OCI-LY7 (cell line): ENCODE data around the gene FERMT3. TPM values are rescaled to one million over a fixed set of nuclear protein-coding genes. Genes with fewer than 3 reads are reported as not detected.

Experiments
- BruUV-seq: library from RNA; stranded (reverse); fragments of 400-500 nt; replicated peaks from 2 replicates; lab custom pipeline; 2021; lab: Mats Ljungman, UMichigan
- CTCF ChIA-PET: fragments of 300-600 bp; sonication (Branson Sonifier 250); formaldehyde crosslinking; loops from one replicate; lab custom pipeline; 2022; ENCODE audit warnings: antibody characterized with exemption; ENCODE audit not compliant: unreplicated experiment; lab: Charles Lee
- POLR2A ChIA-PET: fragments of 300-600 bp; sonication (Branson Sonifier 250); formaldehyde crosslinking; loops from one replicate; lab custom pipeline; 2022; ENCODE audit warnings: antibody characterized with exemption; lab: Charles Lee
- DNase-seq: peaks from one replicate; pipeline ENCODE4 v3.0.0-alpha.2; 2015; ENCODE audit warnings: low spot score
- H2AFZ ChIP-seq: fragments of 200-600 bp; sonication (generic), shearing (Covaris generic); 2 replicates; pipeline ENCODE4 v1.6.1; 2014; ENCODE audit warnings: mild to moderate bottlenecking, antibody characterized with exemption, low read length, moderate library complexity
- H3K27ac ChIP-seq: fragments of 200-600 bp; sonication (generic); 2 replicates; pipeline ENCODE4 v1.5.1; 2014; ENCODE audit warnings: mixed run types, low read depth, mild to moderate bottlenecking, moderate library complexity, low read length, inconsistent platforms; ENCODE audit not compliant: poor library complexity, severe bottlenecking
- H3K36me3 ChIP-seq: fragments of 200-600 bp; sonication (generic); 2 replicates; pipeline ENCODE4 v1.6.1; 2014; ENCODE audit warnings: mild to moderate bottlenecking, antibody characterized with exemption, low read length, moderate library complexity, mixed read lengths; ENCODE audit not compliant: insufficient read depth
- H3K4me1 ChIP-seq: fragments of 200-600 bp; sonication (generic); 2 replicates; pipeline ENCODE4 v1.5.1; 2014; ENCODE audit warnings: mild to moderate bottlenecking, low read length; ENCODE audit not compliant: insufficient read depth, poor library complexity, severe bottlenecking
- H3K4me2 ChIP-seq: fragments of 200-600 bp; sonication (generic); 2 replicates; pipeline ENCODE4 v1.6.1; 2014; ENCODE audit warnings: mild to moderate bottlenecking, low read length
- H3K4me3 ChIP-seq: fragments of 200-600 bp; sonication (generic); 2 replicates; pipeline ENCODE4 v1.5.1; 2014; ENCODE audit warnings: mild to moderate bottlenecking, low read depth, low read length; ENCODE audit not compliant: poor library complexity, severe bottlenecking
- H3K79me2 ChIP-seq: fragments of 200-600 bp; sonication (generic); 2 replicates; pipeline ENCODE4 v1.6.1; 2016; ENCODE audit warnings: low read depth, mild to moderate bottlenecking, low read length, moderate library complexity, mixed read lengths; ENCODE audit not compliant: insufficient read depth
- H3K9me2 ChIP-seq: fragments of 200-600 bp; sonication (generic); 2 replicates; pipeline ENCODE4 v1.6.1; 2016; ENCODE audit warnings: mild to moderate bottlenecking, low read length, mixed read lengths; ENCODE audit not compliant: insufficient read depth
- H3K9me3 ChIP-seq: fragments of 200-600 bp; sonication (generic); 2 replicates; pipeline ENCODE4 v1.6.1; 2014; ENCODE audit warnings: mild to moderate bottlenecking, mixed run types, low read length, mixed read lengths
- H4K20me1 ChIP-seq: fragments of 200-600 bp; sonication (generic); 2 replicates; pipeline ENCODE4 v1.6.1; 2014; ENCODE audit warnings: mild to moderate bottlenecking, antibody characterized with exemption, low read length, moderate library complexity, mixed read lengths; ENCODE audit not compliant: insufficient read depth
- CTCF ChIP-seq: fragments of 200-600 bp; sonication (generic); conservative IDR thresholded peaks from 2 replicates; pipeline ENCODE4 v1.5.1; 2014; ENCODE audit warnings: mild to moderate bottlenecking, antibody characterized with exemption, low read length, moderate library complexity, mixed read lengths
- EZH2phosphoT487 ChIP-seq: fragments of 200-600 bp; sonication (generic); IDR thresholded peaks from 2 replicates; pipeline ENCODE4 v1.6.1; 2018; ENCODE audit warnings: low read depth, borderline replicate concordance, mild to moderate bottlenecking, mixed run types, antibody characterized with exemption, low read length, moderate library complexity, mixed read lengths
- intact Hi-C: fragments of 100-400 bp; cut with micrococcal nuclease; formaldehyde crosslinking; loops from one replicate; pipeline ENCODE4 v1.10.0; 2022; ENCODE audit not compliant: unreplicated experiment
- total RNA-seq, 2 experiments: library from RNA; depleted of rRNA in 1 of 2; stranded (reverse); fragments of >200 nt in 1 of 2; shearing (Covaris generic) in 1 of 2; gene quantifications; 2 replicates each; pipeline ENCODE4 v1.2.3, GENCODE V29; 2014 to 2022

The FERMT3 gene
- total RNA-seq, 2 experiments from 2014 or later, result 120 to 201 TPM

GRCh38 chr11:64216879-64217278 is 10.4 kb downstream of the FERMT3 start:
- H2AFZ ChIP-seq, result no peak overlapping the region
- no peak overlapping the region for H3K4me2 ChIP-seq
- H4K20me1 ChIP-seq, result no peaks in the 10 kb centered on the region; the same call in 1 of the 2 replicates
- H3K4me1 ChIP-seq, result peaks cover 4% of the 10 kb centered on the region
- TF ChIP-seq EZH2phosphoT487, result no peak
- TF ChIP-seq CTCF, result peak; percentile 36; the same call in 1 of the 2 replicates
- H3K27ac ChIP-seq, result no peak overlapping the region
- H3K79me2 ChIP-seq, result no peaks in the 10 kb centered on the region
- H3K9me3 ChIP-seq, result no peaks in the 10 kb centered on the region
- no peak for DNase-seq
- peaks cover 78% of the 10 kb centered on the region for H3K36me3 ChIP-seq
- POLR2A ChIA-PET, result interaction anchor here (0.6 to 1.7 kb wide), 4 partner anchors 10 to 171 kb away, joined by 3 to 7 read pairs (median 6); partner anchors contain the start of genes FERMT3, NUDT22 and TRPT1
- BruUV-seq, result no TSS peak
- intact Hi-C loops, result no loop called here
- CTCF ChIA-PET, result interaction anchor here (0.6 kb wide), 1 partner anchor 27 kb away, joined by 4 read pairs; no protein-coding TSS in a partner anchor
- no peaks in the 10 kb centered on the region for H3K9me2 ChIP-seq
- H3K4me3 ChIP-seq, result no peak overlapping the region

- peaks cover 4% of the 10 kb centered on the region for H3K4me1 ChIP-seq
- H3K4me3 ChIP-seq, result no peak overlapping the region
- no peaks in the 10 kb centered on the region for H3K9me2 ChIP-seq
- intact Hi-C loops, result no loop called here
- no peak overlapping the region for H3K27ac ChIP-seq
- H3K36me3 ChIP-seq, result peaks cover 78% of the 10 kb centered on the region
- no peaks in the 10 kb centered on the region for H3K9me3 ChIP-seq
- DNase-seq, result no peak
- POLR2A ChIA-PET, result no interaction called here
- no peaks in the 10 kb centered on the region for H3K79me2 ChIP-seq
- H2AFZ ChIP-seq, result no peak overlapping the region
- no TSS peak for BruUV-seq
- no peak for TF ChIP-seq CTCF
- TF ChIP-seq EZH2phosphoT487, result no peak
- CTCF ChIA-PET, result no interaction called here
- no peak overlapping the region for H3K4me2 ChIP-seq
- H4K20me1 ChIP-seq, result no peaks in the 10 kb centered on the region; the same call in 1 of the 2 replicates
Observed at GRCh38 chr11:64218628-64219353, 12.3 kb downstream of the FERMT3 start.

GRCh38 chr11:64219354-64219684 is 12.8 kb downstream of the FERMT3 start:
- Histone ChIP-seq H3K4me3 (no peak overlapping the region), H3K36me3 (peaks cover 79% of the 10 kb centered on the region), H3K4me2 (no peak overlapping the region), H3K9me3 (no peaks in the 10 kb centered on the region), H3K79me2 (no peaks in the 10 kb centered on the region), H3K27ac (no peak overlapping the region), H3K4me1 (peaks cover 4% of the 10 kb centered on the region), H2AFZ (no peak overlapping the region), H4K20me1 (no peaks in the 10 kb centered on the region; the same call in 1 of the 2 replicates), H3K9me2 (no peaks in the 10 kb centered on the region)
- BruUV-seq, result no TSS peak
- CTCF ChIA-PET, result no interaction called here
- TF ChIP-seq EZH2phosphoT487 (no peak), CTCF (no peak)
- POLR2A ChIA-PET, result no interaction called here
- no peak for DNase-seq
- intact Hi-C loops, result no loop called here
